HG03565 (cell line): ENCODE measurements around the gene POU2F2.
"Not testable (repeated sequence)": the region's sequence is repeated elsewhere in the genome, so short reads cannot be mapped to it uniquely, and the experiment has no call there.

Experiments used
- ATAC-seq: cut with Tn5 transposase; IDR thresholded peaks from one replicate; pipeline ENCODE4 v1.9.1; 2021; ENCODE audit warnings: mild to moderate bottlenecking, moderate library complexity; ENCODE audit not compliant: unreplicated experiment

Gene POU2F2

DNA sequence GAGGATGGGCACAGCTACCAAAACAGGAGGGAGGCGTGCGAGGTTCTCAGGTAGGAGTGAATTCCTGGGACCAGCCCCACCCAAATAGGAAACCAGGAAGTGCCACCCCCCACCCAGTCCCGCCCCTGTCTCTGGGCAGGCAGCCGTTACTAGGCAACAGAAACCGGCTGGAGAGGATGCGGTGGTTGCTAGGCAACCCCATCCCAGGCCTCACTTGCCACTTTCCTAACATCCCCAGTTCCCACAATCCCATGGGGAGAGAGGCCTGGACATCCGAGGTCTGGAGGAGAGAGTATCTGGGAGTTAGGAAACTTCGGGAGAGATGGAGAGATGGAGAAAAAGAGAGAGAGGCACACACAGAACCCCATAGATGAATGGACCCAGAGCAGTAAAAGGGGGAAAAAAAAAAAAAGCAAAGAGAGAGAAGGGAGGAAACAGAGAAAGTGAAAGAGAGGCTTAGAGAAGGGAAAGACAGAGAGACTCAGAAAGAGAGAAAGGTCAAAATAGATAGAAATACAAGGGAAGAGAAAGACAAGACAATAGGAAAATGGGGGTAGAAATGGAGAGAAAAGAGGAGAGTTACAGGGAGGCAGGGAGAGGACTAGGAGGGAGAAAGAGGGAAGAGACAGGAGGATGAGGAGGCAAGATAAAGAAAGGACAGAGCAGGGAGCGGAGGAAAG is 66.0 kb downstream of the POU2F2 start:
- ATAC-seq = no peak

DNA sequence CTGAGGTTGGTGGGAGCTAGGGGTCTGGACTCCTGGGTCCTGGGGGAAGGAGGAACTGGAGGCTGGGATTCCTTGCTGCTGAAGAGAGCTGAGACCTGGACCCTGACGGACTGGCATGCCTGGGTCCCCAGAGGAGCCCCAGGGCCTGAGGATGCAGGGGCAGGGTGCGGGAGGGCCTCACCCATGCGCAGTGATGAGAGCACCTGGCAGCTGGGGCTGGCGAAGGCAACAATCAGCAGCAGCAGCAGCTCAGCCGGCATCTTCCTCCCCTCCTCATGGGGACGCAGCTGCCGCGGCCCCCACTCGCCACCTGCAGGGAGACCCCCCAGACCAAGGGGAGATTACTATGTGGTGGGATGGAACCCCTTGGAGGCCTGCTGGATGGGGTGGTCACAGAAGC is 66.7 kb downstream of the POU2F2 start:
- ATAC-seq = no peak

DNA sequence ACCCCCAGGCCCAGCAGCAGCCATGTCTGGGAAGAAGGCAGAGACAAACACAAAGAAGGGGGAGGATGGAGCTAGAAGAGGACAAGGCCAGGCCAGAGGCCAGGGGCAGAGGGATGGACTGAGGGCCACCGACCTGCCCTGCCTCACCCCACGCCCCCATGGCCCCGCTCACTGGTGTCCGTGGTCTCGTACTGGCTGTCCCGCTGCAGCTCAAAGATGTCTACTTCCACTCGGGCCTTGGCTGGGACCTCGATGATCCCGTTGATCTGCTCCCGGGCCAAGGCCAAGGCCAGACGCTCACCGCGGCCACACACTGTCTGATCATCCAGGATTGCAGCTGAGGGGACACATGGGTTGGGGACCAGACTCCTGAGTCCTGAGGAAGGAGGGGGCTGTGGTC is 67.2 kb downstream of the POU2F2 start:
- no peak for ATAC-seq

DNA sequence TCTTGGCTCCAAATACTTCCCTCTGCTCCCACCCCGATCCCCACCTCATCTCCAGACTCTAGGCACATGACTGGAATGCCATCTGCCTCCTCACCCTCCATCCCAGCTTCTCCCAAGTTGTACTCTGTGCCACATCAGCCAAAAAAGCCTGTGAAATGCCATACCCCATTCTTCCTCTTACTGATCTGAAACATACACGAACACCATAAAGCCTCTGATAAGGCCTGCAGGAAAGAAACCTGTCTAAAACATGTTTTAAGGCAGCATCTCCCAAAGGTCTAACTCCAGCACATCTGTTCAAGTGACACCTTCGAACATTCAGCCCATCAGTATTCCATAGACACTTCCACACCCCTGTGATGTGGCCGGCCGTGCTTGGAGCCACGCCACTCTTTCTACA is 67.8 kb downstream of the POU2F2 start:
- no peak for ATAC-seq

DNA sequence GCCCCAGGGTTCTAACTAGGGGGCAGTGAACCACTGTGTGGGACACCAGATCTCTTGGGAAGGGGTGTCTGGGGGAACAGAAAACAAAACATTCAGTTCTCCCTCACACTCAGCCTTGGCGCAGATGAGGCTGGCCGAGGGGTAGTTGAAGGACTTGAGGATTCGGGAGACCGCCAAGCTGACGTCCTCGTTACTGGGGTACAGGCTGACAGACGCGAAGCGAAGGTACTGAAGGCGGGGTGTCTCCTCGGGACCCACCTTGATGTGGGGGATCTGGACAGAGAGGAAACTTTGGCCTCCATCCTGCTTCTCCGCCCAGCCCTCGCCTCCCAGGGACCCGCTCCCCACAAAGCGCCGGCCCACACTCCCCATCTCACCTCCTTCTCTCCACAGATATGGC is 69.9 kb downstream of the POU2F2 start:
- no peak for ATAC-seq

DNA sequence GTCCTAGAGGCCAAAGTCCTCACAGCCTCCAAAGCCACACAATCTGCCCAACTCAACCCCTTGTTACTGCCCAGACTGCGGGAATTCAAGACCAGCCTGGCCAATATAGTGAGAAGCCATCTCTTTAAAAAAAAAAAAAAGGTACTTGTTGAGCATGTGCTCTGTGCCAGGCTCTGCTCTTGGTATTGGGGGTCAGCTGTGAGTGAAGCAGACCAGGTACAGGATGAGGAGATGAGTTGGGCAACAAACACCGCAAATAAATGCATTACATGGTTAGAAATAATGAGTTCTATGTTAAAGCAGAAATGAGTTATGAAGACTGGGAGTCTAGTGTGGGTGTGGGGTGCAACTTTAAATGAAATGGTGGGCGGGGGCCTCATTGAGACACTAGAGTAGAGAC is 72.1 kb downstream of the POU2F2 start:
- ATAC-seq = no peak

DNA sequence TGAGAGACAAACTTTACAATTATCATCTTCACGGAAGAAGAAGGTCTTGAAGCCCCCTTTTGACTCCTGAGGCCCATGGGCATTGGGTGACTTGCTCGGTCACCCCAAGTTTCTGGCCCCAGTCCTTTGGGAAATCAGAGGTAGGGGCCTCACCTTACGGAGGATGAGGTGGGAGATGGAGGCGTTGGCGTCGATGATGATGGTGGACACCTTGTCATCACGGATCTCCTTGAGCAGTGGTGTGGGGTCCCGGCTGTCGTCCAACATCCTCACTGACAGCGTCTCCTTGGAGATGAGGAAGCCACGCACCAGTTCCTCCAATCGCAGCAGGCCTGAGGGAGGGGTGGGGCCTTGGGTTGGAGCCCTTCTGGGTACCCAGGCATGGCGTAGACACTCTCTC is 73.0 kb downstream of the POU2F2 start:
- ATAC-seq = no peak

DNA sequence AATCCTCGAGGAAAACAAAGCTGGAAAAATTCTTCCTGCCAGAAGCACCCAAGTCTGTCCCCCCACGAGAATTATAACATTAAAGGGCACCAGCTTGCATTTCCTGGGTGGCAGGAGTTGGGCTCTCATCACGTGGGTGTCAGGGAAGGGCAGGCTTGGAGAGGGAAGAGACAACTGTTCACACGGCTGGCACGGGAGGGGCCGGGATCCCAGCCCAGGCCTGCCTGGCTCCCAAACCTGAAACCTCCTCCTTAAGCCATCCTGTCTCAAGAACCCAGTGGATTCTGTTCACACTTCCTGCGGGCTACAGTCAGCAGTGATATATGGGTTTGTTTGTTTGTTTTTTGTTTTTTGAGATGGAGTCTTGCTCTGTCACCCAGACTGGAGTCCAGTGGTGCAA is 74.4 kb downstream of the POU2F2 start:
- no peak for ATAC-seq

DNA sequence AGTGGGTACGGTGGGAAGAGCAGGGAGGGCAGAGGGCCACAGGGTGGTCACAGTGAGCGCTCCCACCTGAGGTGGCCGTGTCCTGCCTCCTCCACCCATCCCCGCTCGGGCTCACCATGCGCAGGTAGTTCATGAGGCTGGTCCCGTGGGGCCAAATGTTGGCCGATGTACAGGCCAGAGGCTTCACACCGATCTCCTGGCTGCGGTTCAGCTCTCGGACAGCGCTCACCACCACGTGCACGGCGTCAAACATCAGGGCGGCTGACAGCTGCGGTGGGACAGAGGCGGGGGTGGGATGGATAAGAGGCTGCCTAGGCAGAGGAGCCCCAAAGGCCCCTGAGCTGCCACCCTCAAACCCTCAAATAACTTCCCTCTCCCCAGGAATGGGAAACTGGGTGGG is 78.0 kb downstream of the POU2F2 start:
- no peak for ATAC-seq

DNA sequence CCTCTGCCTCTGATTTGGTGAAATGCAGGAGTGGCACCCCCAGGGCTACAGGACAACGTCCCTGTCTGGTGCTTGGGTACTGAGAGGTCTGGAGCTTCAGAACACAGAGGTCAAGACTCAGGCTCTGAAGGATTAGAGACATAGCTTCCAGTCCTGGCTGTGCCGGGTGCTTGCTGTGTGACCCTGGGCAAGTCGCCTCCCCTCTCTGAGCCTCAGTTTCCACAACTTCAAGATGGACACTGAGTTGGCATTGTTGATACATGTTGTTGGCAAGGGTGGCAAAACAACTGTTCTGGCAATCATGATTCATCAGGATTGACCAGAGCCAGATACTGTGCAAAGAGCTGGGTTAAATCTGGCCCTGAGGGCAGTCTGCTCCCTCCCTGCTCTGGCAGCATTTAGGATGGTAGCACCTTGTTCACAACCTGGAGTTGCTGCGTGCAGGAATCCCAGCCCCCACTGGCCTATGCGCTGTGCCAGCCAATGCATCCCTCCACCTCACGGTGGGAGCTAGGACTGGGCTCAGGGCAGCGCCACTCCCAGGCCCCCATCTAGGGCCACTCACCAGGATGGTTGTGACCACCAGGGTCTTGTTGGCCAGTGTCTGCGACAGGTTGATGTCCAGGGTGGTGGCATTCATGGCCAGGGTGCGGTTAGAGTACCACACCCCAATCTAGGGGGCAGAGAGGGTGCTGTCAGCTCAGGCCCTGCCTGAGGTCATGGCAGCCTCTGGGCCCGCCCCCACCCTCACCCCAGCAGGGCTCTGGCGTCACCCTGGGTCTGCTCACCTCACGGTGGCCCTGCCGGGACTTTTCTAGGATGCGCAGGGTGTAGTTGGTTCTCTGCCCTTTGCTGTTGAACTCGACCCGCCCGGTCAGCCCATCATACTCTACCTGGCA is 79.0 kb downstream of the POU2F2 start:
- no peak for ATAC-seq

DNA sequence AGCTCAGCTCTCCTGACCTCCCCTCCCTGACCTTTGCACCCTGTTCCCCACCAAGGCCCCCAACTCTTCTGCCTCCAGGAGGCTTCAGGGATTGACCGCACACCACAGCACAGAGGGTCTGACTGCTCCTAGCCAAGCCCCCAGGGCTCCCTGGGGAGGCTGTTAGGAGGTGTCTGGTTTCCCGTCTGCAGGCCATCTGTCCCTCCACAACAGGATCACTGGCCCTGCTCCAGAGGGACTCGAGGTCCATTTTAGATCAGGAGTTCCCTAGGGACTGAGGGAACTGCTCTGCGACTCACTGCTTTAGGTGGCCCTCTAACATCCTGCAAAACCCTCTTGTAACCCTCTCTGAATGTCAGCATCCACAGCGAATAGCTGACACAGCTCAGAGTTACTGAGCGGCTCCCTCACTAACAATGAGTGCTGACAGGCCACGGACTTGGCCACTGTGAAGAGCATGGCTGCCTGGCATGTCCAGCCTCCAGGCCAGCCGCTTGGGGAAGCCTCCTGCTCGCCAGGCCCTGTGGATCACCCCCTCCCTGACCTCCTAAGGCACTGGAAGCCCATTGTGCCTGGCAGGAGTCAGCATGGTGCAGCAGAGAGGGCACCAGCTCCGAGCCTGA is 79.9 kb downstream of the POU2F2 start:
- no peak for ATAC-seq

DNA sequence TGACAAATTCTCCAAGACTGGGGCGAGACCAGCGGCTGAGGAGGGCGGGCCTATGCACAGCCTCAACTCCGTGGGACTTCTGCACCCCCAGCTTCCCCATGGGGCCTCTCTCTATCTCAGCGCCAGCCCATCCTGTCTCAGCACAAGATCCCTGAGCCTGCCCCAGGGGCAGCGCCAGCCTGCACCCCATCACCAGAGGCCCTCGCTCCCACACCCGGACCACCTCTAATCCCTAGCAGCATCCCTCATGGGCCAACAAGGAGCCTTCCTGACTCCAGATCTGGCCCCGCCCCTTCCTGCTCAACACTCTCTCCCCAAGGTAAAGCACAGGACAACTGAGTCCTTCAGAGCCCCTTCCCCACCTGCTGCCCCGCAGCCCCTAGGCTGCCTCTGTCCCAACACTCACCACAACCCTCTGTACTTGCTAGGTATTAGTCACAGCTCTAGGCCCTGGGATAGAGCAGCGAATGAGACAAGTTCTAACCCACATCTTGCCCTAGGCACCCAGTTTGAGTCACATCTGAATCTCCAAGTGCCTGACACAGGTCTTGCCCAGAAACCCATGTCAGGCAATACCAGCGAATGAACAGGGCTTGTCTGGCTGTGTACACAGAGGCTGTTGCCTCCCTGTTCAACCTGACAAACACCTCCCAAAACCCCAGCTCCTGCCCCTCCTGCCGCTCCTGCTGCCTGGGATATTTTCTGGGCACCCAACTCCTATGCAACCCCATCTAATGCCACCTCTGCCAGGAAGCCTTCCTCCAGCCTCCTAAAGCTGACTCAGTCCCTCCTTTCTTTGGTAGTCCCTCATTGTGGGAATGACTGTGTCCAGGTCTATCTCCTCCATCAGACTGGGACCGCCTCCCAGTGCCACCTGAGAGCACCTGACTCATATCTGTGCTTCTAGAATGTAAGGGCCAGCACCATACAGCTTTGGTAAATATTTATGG is 80.8 kb downstream of the POU2F2 start:
- ATAC-seq = no peak

DNA sequence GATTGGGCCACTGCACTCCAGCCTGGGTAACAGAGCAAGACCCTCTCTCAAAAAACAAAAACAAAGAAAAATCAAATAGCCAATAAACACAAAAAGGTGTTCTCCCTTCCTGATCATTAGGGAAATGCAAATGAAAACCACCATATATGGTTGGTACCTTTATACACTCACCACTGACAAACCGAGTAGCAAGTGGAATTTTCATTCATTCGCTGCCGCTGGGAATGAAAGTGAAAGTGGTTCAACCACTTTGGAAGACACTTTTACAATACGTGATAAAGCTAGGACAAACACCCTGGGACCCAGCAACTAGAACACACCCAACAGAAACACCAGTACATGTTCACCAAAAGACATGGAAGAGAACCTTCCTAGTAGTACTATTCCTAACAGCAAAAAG is 83.3 kb downstream of the POU2F2 start:
- ATAC-seq = no peak

DNA sequence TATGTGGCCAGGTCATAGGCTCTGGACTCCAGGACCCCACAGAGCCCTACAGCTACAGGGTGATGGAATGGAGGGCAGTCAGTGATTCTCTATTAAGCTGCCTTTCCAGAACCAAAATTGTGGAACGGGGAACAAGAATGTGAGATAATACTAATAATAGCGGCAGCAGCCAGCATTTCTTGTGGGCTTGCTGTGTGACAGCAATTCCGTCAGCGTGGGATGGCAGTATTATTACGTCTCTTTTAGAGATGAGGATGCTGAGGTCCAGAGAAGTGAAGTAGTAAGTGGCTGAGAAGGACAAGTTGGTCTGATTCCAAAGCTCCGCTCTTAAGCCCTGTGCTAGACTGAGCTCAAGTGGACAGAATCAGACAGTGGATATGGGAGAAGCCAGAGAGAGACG is 86.7 kb downstream of the POU2F2 start:
- ATAC-seq = no peak

DNA sequence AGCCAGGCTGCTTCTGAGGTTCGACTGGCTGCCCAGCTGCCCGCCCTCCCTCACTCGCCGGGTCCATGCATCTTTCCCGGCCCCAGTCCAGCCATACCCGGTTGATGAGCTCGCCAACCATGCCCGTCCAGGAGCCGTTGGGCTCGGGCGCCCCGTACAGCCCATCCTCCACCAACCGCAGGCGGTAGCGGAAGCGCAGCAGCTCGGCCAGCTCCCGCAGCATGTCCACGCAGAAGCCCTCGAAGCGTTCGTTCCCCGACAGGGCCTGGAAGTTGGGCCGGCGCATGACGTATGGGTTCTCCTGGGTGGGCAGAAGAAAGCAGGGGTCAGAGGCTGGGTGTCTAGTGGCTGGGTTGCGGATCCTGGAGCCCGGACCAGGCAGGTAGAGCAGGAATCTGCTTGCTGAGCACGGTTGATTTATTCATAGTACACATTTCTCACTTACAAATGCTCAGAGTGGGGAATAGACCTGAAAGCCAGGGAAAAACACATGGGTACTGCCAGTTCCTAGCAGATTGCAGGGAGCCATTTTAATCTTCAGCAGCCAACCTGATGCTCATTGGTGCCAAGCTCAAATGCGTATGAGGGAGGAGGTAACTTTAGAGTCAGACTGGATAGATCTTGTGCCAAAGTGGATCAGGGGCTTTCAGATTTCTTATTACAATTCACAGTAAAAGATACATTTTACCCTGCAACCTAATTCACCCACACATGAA is 89.6 kb downstream of the POU2F2 start:
- ATAC-seq = no peak

DNA sequence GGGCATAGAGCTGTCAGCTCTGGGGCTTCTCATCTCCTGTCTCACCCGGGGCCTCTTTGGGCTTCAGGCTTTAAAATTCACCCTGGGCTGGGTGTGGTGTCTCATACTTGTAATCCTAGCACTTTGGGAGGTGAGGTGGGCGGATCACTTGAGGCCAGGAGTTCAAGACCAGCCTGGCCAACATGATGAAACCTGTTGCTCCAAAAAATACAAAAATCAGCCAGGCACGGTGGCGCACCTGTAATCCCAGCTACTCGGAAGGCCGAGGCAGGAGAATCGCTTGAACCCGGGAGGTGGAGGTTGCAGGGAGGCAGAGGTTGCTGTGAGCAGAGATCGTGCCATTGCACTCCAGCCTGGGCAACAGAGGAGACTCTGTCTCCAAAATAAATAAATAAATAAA is 91.8 kb downstream of the POU2F2 start:
- not testable (repeated sequence) for ATAC-seq

DNA sequence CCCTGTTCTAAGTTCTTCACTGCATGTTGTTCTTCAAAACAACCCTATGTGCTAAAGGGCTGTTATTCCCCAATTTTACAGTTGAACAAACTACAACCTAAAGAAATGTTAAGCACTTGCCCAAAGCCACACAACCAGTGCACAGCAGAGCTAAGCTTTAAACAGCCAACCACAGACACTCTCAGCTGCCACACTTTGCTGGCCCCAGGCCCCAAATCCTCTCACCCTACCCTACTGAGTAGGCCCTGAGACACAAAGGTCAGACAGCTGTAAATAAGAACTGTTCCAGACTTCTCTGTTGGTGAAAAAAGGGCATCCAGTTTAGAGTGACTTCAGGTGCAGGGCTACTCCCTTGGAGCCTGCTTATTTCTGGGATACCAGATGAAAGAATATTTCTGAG is 92.2 kb downstream of the POU2F2 start:
- ATAC-seq = no peak

DNA sequence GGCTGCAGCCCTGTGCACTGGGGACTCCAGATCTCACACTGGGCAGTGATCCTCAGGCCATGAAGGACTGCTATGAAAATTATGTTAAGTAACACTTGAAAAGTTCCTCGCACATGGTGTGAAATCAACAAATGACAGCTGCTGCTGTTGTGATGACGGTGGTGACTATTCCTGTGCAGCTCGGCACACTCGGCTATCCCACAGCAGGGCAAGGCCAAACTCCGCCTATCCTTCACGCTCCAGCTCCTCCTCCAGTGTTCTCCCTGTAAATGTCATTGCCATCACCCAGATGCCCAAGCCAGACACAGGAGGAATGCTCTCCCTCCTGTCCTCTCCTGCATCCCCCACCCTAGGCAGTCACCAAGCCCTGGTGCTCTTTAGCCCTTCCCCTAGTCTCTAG is 93.6 kb downstream of the POU2F2 start:
- no peak for ATAC-seq

DNA sequence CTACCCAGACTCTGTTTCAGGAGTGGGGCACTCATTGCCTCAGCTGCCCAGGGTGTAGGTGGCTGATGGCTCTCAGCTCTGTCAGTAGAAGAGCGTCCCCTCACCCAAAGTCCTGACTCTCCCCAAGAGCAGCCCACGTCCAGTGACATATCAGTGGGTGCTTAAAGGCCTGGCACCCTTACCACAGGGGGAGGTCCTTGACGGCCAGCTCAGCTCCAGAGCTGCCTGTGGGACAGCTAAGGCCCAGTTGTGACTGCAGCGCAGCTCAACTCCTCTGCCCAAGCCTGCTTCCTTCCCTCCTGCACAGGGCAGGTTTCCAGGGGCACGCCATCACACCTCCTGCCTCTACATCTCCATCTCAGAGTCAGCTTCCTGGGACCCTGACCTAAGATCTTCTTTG is 94.6 kb downstream of the POU2F2 start:
- ATAC-seq = no peak
